Body of pancreas (tissue), 4 donors: ENCODE results near the gene CDK19.

Experiments used
- CTCF ChIP-seq, 7 experiments: fragments of 450-650 bp in 4 of 7; fragments of 200-600 bp in 3 of 7; sonication (generic) in 3 of 7; IDR thresholded peaks; one replicate each; pipeline ENCODE4 v1.5.1; 2016 to 2019; ENCODE audit warnings: antibody characterized with exemption in 7 of 7
- POLR2A ChIP-seq, 3 donors: fragments of 450-650 bp; IDR thresholded peaks; one replicate each; pipeline ENCODE4 v1.6.1; 2016; ENCODE audit warnings: antibody characterized with exemption in 3 of 3, mild to moderate bottlenecking in 2 of 3

- TF ChIP-seq POLR2A (IDR thresholded peaks at IDR 0.05) (no peak), CTCF (IDR thresholded peaks at IDR 0.05) (no peak)
These were observed 141.2 kb downstream of the CDK19 start for GRCh38 chr6:110674096-110674495.
